Keratinocyte (primary cell): ENCODE results near the gene FSIP1. TPM values are rescaled to one million over a fixed set of nuclear protein-coding genes. Genes with fewer than 3 reads are reported as not detected.

ENCODE experiments used
- DNase-seq: peaks from one replicate; pipeline ENCODE4 v3.0.0-alpha.2; 2011; ENCODE audit warnings: low read depth, missing footprints, low spot score
- FAIRE-seq: peaks from 2 replicates; lab custom pipeline; 2011; peaks lifted over from hg19 to GRCh38; lab: Jason Lieb, UNC
- H2AFZ ChIP-seq: 2 replicates; pipeline ENCODE4 v1.6.0; 2012; ENCODE audit warnings: low read length, control low read depth, inconsistent platforms; ENCODE audit not compliant: control insufficient read depth
- H3K27ac ChIP-seq: 2 replicates; pipeline ENCODE4 v1.5.1; 2011; ENCODE audit warnings: low read length; ENCODE audit not compliant: control insufficient read depth, insufficient read depth
- H3K27me3 ChIP-seq: 3 replicates; pipeline ENCODE4 v1.6.0; 2011; ENCODE audit warnings: low read length; ENCODE audit not compliant: control insufficient read depth, insufficient read depth; ENCODE audit errors: extremely low read depth
- H3K36me3 ChIP-seq, 2 experiments: 2 replicates in 1 of 2; 3 replicates in 1 of 2; pipeline ENCODE4 v1.5.1; 2011; ENCODE audit warnings: low read length in 2 of 2, mild to moderate bottlenecking in 1 of 2; ENCODE audit not compliant: control insufficient read depth in 2 of 2, insufficient read depth in 2 of 2; ENCODE audit errors: extremely low read depth in 1 of 2
- H3K4me1 ChIP-seq: 3 replicates; pipeline ENCODE4 v1.5.1; 2011; ENCODE audit warnings: low read length; ENCODE audit not compliant: control insufficient read depth, insufficient read depth; ENCODE audit errors: extremely low read depth
- H3K4me2 ChIP-seq: 3 replicates; pipeline ENCODE4 v1.6.0; 2011; ENCODE audit warnings: low read depth, low read length; ENCODE audit not compliant: control insufficient read depth, insufficient read depth; ENCODE audit errors: extremely low read depth
- H3K4me3 ChIP-seq, 3 experiments: fragments of 200-600 bp in 1 of 3; sonication (generic) in 1 of 3; 2 replicates in 2 of 3; 3 replicates in 1 of 3; pipeline ENCODE4 v1.5.1; 2011 to 2016; ENCODE audit warnings: low read length in 3 of 3, mild to moderate bottlenecking in 3 of 3, control low read depth in 2 of 3, inconsistent platforms in 1 of 3, low read depth in 1 of 3, mixed read lengths in 1 of 3, mixed run types in 1 of 3, moderate library complexity in 1 of 3; ENCODE audit not compliant: control insufficient read depth in 2 of 3, insufficient read depth in 2 of 3; ENCODE audit errors: extremely low read depth in 1 of 3
- H3K79me2 ChIP-seq: 2 replicates; pipeline ENCODE4 v1.6.0; 2012; ENCODE audit warnings: low read length; ENCODE audit not compliant: control insufficient read depth, insufficient read depth
- H3K9ac ChIP-seq: 3 replicates; pipeline ENCODE4 v1.6.0; 2011; ENCODE audit warnings: low read length; ENCODE audit not compliant: control insufficient read depth, insufficient read depth; ENCODE audit errors: extremely low read depth
- H3K9me1 ChIP-seq: 3 replicates; pipeline ENCODE4 v1.6.0; 2011; ENCODE audit warnings: low read length; ENCODE audit not compliant: control insufficient read depth, insufficient read depth; ENCODE audit errors: extremely low read depth
- H3K9me3 ChIP-seq: 2 replicates; pipeline ENCODE4 v1.5.1; 2012; ENCODE audit warnings: low read depth, low read length; ENCODE audit not compliant: control insufficient read depth
- H4K20me1 ChIP-seq: 3 replicates; pipeline ENCODE4 v1.6.0; 2011; ENCODE audit warnings: low read length; ENCODE audit not compliant: control insufficient read depth, insufficient read depth; ENCODE audit errors: extremely low read depth
- CTCF ChIP-seq, 3 experiments: IDR thresholded peaks in 1 of 3; conservative IDR thresholded peaks in 1 of 3; optimal IDR thresholded peaks in 1 of 3; 2 replicates in 2 of 3; 3 replicates in 1 of 3; pipeline versions ENCODE3 to v1.5.1; 2011; ENCODE audit warnings: low read length in 3 of 3, mild to moderate bottlenecking in 3 of 3, moderate library complexity in 2 of 3, control low read depth in 1 of 3, inconsistent platforms in 1 of 3; ENCODE audit not compliant: insufficient read depth in 2 of 3; ENCODE audit errors: extremely low read depth in 1 of 3
- EZH2 ChIP-seq: IDR thresholded peaks from one replicate; pipeline ENCODE4 v1.6.1; 2012; ENCODE audit warnings: inconsistent platforms, mild to moderate bottlenecking, low read length, moderate library complexity
- dilution Hi-C: fragments of 300-500 bp; cut with MboI; formaldehyde crosslinking; loops from one replicate; pipeline ENCODE4 v1.7.0; 2020; ENCODE audit warnings: low sequenced_read_pairs; ENCODE audit not compliant: extremely low pct_ligation_motif_present
- polyA plus RNA-seq, 5 experiments: library from polyadenylated mRNA; depleted of rRNA in 3 of 5; stranded (reverse) in 3 of 5; stranded (forward) in 1 of 5; unstranded in 1 of 5; fragments of >200 nt; gene quantifications; 1 replicate in 1 of 5; 2 replicates in 3 of 5; 3 replicates in 1 of 5; pipeline versions ENCODE4 v1.2.1 to v1.2.3, GENCODE V29; 2011 to 2012; ENCODE audit warnings: missing spikeins in 2 of 5, low read depth in 1 of 5, low replicate concordance in 1 of 5

FSIP1 gene
- polyA plus RNA-seq, 1 donor (not counting 4 experiments of a cell fraction or from before 2014, with no cell fraction given) = 1.5 TPM

DNA sequence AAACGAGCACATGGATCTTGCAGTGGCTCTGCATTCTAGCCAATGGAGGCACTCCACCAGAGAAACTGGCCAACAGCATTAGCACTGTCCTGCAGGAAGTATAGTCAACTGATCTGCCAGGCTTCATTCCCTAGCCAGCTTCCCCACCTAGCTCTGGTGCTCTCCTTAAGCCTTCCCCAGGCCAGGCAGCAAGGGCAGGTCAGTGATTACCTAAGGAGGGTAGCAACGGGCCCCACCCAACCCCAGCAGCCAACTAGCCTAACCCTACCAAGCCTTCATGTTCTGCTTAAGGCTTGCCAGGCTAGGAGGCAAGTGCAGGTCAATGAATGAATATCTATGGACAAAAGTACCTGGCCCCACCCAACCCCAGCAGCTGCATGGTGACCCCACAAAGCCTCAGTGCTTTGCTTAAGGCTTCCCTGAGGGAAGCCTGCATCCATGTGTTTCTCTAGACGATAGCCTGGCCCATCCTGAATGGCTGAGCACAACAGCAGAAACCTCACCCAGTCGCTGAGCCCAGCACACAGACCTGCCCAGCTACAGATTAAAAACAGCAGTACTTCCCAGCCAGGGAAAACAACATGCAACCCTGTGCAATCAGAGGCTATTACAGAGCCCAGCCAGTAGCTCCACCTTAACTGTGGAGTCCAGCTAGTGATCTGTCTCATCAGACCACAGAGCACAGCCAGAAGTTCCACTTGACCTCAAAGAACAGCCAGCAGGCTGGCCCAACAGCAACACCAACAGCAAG is 173.3 kb downstream of the FSIP1 start:
- Histone ChIP-seq H3K79me2 (no peaks in the 10 kb centered on the region), H3K4me3 (no peak overlapping the region), H4K20me1 (no peaks in the 10 kb centered on the region), H3K4me1 (no peaks in the 10 kb centered on the region), H3K36me3 (no peaks in the 10 kb centered on the region), H2AFZ (no peak overlapping the region), H3K9me3 (no peaks in the 10 kb centered on the region), H3K27ac (no peak overlapping the region), H3K9ac (no peak overlapping the region), H3K9me1 (no peaks in the 10 kb centered on the region), H3K4me2 (no peak overlapping the region), H3K27me3 (no peaks in the 10 kb centered on the region)
- no peak for TF ChIP-seq CTCF (optimal IDR thresholded peaks at IDR 0.05 in 1 of 3, IDR thresholded peaks at IDR 0.05 in 1 of 3, conservative IDR thresholded peaks at IDR 0.05 in 1 of 3; ENCODE audit: extremely low read depth in 1 of 3, insufficient read depth in 2 of 3, low read length in 3 of 3)
- TF ChIP-seq EZH2 = no peak
- no peak for DNase-seq
- dilution Hi-C loops = no loop called here
- no peak for FAIRE-seq

DNA sequence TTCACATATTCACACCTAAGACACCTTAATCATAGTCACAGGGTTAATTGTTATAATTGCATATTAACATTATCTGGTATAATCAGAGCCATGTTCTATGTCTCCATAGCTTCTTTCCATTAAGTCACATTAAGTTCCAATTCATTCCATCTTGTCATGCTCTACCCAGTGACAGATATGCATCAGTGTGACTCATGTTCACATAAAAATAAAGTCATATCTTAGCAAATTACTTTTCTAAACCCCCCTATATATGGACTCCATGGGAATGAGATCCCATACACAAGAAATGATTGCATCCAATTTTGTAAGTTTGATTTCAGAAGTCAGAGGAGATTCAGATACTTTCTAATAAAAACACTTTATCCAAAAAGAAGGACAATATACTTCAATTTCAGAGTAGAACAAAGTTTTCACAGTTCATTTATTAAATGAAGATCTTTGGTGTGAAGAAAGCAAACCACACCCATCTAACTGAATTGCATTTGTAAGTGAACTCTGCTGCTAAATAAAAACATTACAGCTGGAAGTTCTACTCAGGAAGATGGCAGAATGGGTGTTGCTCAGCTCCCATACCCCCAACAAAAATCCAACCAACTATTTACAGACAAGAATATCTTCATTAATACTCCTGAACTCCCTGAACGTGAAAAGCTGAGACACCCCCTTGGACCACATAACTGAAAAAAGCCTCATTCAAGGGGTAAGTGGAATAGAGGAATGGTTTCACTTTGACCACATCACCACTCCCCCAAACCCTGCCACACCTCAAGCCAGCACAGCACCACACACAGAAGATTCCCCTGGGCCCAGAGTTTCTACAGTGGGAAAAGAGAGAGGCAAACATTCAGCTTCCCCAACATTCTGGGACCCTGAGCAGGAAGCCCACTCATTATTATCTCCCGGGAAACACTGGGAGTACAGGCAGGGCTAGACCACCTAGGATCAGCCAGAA is 174.2 kb downstream of the FSIP1 start:
- Histone ChIP-seq H3K9me3 (no peaks in the 10 kb centered on the region), H3K27ac (no peak overlapping the region), H3K36me3 (no peaks in the 10 kb centered on the region), H3K4me1 (no peaks in the 10 kb centered on the region), H2AFZ (no peak overlapping the region), H3K9me1 (no peaks in the 10 kb centered on the region), H3K79me2 (no peaks in the 10 kb centered on the region), H3K27me3 (no peaks in the 10 kb centered on the region), H3K4me3 (no peak overlapping the region), H3K9ac (no peak overlapping the region), H3K4me2 (no peak overlapping the region), H4K20me1 (no peaks in the 10 kb centered on the region)
- DNase-seq (no peak), FAIRE-seq (no peak)
- dilution Hi-C loops = no loop called here
- TF ChIP-seq EZH2 (no peak), CTCF (optimal IDR thresholded peaks at IDR 0.05 in 1 of 3, IDR thresholded peaks at IDR 0.05 in 1 of 3, conservative IDR thresholded peaks at IDR 0.05 in 1 of 3; ENCODE audit: extremely low read depth in 1 of 3, insufficient read depth in 2 of 3, low read length in 3 of 3) (no peak)
